HuH-7.5 (cell line): ENCODE measurements around the gene GFI1B.
"Not testable (repeated sequence)": the region's sequence is repeated elsewhere in the genome, so short reads cannot be mapped to it uniquely, and the experiment has no call there.

Experiments used
- DNase-seq: peaks from one replicate; pipeline ENCODE4 v3.0.0; 2011; ENCODE audit warnings: low spot score

Gene GFI1B

GRCh38 chr9:132991351-132992300 lies 13.1 kb downstream of the GFI1B start:
- no peak for DNase-seq

DNA sequence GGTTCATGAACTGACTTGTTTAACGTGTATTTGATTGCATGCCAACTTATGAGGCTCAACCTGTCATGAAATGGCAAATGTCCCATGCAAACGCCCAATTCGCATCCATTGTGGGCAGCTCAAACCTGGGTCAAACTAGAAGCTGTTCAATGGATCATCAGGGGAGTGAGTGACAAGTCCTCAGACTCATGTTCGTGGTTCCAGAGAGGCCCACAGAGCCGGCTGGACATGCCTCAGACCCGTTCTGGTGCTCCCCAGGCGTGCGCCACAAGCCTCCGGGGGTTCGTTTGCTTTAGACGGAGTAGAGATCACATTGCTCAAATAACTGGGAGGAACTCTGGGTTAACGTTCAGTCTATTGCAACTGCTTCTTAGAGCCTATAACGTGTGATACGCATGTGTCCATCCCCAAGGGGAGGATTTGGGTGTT lies 15.0 kb downstream of the GFI1B start:
- DNase-seq: no peak

DNA sequence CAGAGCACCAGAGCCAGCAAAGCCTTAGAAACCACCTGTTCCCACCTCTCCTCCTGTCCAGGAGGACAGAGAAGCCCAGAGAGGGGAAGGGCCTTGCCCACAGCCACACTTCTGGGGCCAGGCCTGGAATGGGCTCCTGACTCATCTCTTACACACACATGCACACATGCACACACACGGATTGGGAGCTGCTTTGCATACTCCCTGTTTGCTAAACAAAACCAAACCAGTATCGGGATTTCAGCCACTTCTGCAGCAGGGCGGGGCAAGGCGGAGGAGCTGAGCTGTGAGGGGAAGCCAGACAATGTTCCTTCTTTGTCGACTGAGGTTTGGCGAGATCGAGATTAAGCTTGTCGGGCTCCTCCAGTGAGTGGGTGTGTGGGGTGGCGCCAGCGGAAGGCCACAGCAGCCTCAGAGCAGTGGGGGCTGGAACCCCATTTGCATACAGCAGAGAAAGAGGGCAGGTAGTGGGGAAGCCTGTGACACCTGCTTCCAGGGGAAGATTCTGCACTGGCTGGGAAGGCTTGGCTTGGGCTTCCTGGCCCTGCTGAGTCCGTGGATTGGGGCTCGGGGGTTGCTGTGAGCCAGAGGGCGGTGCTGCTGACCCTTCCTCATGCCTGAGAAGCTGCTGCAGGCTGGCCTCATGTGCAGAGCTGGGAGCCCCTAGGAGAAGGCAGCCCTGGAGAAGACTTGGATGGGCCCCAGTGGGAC lies 16.1 kb downstream of the GFI1B start:
- no peak for DNase-seq

- no peak for DNase-seq
Observed at GRCh38 chr9:132995121-132995420, 16.6 kb downstream of the GFI1B start.

- DNase-seq: no peak
Observed at GRCh38 chr9:132995879-132996278, 17.4 kb downstream of the GFI1B start.

DNA sequence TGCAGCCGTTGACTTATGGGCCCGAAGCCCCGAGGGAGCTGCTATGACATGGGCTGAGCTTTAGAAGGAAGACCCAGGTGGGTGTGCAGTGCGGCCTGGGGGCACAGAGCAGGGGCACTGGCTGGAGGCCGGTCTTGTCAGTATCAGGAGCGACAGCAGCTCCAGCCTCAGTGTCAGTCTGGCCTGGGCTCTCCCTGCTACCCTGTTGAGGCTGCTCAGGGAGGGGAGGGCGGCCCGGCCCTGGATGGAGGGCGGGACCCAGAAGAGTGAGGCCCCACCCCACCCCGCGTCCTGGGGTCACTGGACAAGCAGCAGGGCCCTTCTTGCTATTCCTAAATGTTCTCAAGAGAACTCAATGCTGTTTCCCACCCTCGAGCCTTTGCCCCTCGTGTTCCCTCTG lies 18.0 kb downstream of the GFI1B start:
- no peak for DNase-seq

- DNase-seq: no peak
Observed at GRCh38 chr9:132997591-132997990, 19.1 kb downstream of the GFI1B start.

GRCh38 chr9:132998221-132998620 lies 19.7 kb downstream of the GFI1B start:
- not testable (repeated sequence) for DNase-seq

DNA sequence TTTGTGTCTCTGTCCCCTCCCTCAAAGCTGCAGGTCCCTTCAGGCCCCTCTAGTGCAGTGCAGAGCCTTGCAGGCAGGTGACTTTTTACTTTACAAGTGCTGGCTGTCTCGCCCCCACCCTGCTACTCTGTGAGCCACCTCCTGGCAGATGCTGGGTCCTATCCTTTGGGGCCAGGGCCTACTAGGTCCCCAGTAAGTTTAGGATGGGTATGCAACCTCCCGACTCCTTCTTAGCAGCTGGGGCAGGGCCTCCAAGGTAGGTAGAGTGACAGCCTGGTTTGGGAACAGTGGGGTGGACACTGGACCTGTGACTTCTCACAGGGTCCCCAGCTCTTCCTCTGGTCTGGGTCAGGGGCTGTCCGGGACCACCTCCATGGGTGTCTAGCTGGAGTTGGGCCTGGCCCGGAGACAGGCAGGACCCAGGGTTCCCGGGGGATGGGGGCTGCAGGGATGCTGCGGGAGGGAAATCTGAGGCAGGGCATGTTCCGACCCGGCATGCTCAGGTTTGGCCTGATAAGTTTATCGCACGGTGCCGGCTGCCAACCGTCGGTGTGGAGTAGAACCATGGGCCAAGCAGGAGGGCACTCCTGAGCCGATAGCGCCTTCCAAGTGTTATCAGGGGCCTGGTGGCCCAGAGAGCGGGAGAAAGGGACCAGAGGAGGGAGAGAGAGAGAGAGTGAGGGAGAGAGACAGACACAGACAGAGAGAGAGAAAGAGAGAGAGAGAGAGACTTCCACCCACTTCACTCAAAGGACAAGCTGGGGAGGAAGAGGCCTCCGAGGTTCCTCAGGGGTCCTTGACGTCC lies 20.5 kb downstream of the GFI1B start:
- no peak for DNase-seq

DNA sequence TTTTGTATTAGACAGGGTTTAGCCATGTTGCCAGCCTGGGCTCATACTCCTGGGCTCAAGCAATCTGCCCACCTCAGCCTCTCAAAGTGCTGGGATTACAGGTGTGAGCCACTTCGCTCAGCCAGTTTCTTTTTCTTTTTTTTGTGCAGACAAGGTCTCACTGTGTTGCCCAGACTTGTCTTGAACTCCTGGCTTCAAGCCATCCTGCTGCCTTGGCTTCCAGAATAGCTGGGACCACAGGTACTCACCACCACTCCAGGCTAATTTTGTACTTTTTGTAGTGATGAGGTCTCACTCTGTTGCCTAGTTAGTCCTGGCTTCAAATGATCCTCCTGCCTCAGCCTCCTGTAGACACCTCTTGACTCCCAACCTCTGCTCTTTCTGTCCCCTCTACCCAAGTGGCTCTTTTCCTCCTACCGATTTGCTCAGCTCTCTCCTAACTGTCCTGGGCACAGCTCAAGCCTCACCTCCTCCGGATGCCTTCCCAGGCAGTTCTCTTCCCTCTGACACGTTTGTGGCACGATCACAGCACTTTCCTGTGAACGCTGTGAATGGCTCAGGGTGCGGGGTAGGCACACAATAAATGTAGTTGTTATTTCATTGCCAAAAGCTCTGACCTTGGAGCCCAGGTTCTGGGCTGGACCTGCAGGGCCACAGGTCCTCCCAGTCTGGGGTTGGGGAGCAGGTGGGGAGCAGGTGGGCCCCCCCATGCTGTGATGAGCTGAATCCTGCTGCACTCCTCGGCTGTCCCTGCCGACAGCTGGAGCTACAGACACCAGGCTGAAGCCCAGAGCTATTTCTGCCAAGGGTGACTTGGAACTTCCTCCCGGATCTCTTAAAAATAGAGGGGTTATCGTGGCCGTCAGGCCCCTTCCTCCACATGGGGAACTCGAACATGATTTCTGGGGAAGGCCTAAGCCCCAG lies 23.9 kb downstream of the GFI1B start:
- DNase-seq: no peak

GRCh38 chr9:133003071-133003461 lies 24.6 kb downstream of the GFI1B start:
- DNase-seq: no peak

GRCh38 chr9:133003671-133004090 lies 25.2 kb downstream of the GFI1B start:
- no peak for DNase-seq

DNA sequence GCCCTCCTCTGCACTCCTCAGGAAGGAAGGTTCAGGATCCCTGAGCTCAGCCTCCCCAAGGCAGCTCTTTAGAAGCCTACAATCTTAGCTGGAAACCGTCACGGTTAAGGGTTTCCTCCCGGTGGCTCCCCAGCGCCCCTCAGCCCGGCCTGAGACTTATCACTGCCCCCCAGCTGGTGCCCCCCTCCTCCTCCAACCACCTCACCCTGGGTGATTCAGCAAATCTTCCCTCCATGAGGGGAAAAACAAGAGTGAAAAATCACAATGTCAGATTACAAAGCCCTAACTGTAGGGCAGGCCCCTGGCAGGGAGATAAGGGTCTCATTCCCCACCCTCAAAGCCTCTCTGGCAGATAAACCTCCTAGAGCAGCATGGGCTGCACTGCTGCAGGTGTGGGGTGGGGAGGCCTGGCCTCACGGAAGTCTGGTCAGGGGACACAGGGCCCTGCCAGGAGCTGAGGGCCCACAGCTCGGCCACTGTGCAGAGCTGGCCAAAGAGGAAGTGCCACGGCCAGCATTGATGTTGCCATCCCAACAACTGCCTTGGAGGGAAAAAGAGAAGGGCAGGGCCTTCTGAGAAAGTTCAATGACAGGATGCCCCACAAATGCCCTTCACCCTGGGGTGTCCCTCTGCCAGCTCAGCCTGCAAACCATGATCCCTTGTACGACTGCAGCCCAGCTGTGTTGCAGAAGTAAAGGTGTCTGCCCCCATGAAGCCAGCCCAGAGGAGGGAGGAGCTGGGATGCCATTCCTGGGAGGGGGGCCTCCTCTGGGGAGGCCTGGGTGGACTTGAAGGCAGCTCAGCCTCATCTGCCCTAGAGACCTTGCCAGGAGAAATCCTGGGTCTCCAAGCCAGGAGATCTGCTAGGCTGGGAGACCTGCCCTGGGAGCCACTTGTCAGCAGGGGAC lies 25.9 kb downstream of the GFI1B start:
- DNase-seq: no peak

GRCh38 chr9:133004999-133005760 lies 26.7 kb downstream of the GFI1B start:
- no peak for DNase-seq

- no peak for DNase-seq
Observed at GRCh38 chr9:133005957-133006356, 27.5 kb downstream of the GFI1B start.

DNA sequence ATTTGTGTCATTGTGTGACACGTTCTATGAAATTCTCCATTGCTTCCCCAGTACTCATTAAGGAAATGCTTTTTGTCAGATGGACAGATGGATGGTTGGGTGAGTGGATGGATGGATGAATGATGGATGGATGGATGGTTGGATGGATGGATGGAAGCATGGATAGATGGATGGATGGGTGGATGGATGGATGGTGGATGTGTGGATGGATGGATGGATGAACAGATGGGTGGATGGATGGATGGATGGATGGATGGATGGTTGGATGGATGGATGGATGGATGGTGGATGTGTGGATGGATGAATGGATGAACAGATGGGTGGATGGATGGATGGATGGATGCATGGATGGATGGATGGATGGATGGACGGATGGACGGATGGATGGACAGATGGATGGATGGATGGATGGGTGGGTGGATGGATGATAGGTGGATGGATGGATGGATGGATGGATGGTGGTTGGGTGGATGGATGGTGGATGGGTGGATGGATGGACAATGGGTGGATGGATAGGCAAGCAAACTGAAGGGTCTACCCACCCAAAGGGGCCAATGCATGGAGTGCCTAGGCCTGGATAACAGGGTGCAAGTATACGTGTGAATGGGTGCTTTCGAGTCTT lies 28.3 kb downstream of the GFI1B start:
- DNase-seq: no peak

GRCh38 chr9:133008406-133008805 lies 29.9 kb downstream of the GFI1B start:
- DNase-seq: no peak

GRCh38 chr9:133008824-133009223 lies 30.3 kb downstream of the GFI1B start:
- DNase-seq: no peak

DNA sequence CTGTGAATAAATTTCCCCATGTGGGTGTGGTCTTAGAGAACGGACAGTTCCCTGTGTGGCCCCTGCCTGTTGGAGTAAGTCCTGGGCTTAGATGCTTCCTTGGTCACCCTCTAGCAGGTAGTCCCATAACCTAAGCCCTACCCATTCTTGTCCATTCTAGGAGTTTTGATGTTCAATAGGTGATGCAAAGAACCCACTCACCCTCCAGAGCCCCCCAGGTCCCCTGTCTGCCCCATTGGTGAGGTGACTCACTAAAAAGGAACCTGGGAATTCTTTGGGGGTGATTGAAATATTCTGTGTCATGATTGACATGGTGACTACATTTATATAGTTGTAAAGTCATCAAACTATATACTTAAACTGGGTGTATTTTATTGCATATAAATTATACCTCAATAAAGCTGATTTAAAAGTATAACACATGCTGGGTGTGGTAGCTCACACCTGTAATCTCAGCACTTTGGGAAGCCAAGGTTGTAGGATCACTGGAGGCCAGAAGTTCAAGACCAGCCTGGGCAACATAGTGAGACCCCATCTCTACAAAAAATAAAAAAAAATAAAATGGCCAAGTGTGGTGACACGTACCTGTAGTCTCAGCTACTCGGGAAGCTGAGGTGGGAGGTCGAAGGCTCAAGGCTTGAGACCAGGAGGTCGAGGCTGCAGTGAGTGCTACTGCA lies 31.6 kb downstream of the GFI1B start:
- no peak for DNase-seq
